GM23248 (cell line): ENCODE data around the gene USP19.

Experiments used
- EZH2 ChIP-seq: fragments of 200-600 bp; sonication (generic); IDR thresholded peaks from 2 replicates; pipeline ENCODE4 v1.6.1; 2018; ENCODE audit warnings: antibody characterized with exemption, mild to moderate bottlenecking; ENCODE audit not compliant: insufficient read depth, poor library complexity, severe bottlenecking
- EZH2phosphoT487 ChIP-seq: fragments of 200-600 bp; sonication (generic); IDR thresholded peaks from 2 replicates; pipeline ENCODE4 v1.6.1; 2018; ENCODE audit warnings: antibody characterized with exemption, moderate library complexity, mild to moderate bottlenecking, low read depth; ENCODE audit not compliant: insufficient read depth

DNA sequence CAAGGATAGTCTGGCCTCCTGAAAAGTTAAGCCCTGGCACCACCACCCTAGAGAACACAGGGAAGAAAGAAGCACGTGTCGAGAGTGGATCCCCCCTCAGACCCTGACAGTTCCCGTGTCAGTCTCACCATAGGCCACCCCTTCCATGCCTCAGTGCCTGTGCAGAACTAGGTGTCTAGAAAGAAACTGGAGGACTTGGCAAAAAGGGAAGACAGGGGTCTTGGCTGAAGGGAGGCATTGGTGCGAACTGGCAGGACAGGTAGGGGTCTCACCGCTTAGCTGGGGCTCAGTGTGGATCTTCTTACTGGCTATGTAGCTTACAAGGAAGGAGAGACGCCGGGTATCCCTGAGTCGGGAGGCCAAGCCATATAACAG, 16.6 kb downstream of the USP19 start:
- TF ChIP-seq EZH2 (no peak), EZH2phosphoT487 (no peak)
